ENCODE data around the gene ETS2.
A peak's percentile ranks its signal among the peaks of the same experiment; 100 is the strongest.

Gene ETS2

GRCh38 chr21:38810826-38811164 is 5.1 kb downstream of the ETS2 start:
- H3K4me3 Mint-ChIP-seq, result no peak overlapping the region
- H3K27ac Mint-ChIP-seq, result peak overlapping the region; percentile 97
- no peaks in the 10 kb centered on the region for H3K9me3 Mint-ChIP-seq
- peaks cover 58% of the 10 kb centered on the region for H3K4me1 Mint-ChIP-seq (ENCODE audit: low read depth)
- intact Hi-C loops (cut with micrococcal nuclease), result no loop called here
- H3K27me3 Mint-ChIP-seq, result no peaks in the 10 kb centered on the region
- H3K36me3 Mint-ChIP-seq (ENCODE audit: low read depth), result peaks cover 87% of the 10 kb centered on the region

DNA sequence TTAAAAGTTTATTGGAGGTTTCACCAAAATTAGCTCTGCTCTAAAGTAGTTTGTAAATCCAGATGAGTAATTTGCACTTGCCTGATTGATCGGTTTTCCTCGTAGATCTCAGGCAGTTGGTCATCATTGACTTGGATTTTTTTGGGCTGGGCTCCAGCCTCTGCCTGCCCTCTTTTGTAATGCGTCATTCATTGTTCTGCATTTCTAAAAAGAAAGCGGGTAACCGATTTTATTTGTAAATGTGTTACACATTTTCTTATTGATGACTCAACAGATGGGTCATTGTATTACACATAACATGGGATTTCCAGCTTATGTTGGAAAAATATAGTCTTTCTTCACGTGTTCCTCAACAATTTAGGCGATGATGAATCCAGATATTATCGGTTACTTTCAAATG is 5.5 kb downstream of the ETS2 start:
- intact Hi-C loops (cut with micrococcal nuclease), result no loop called here
- peaks cover 89% of the 10 kb centered on the region for H3K36me3 Mint-ChIP-seq (ENCODE audit: low read depth)
- H3K27me3 Mint-ChIP-seq, result no peaks in the 10 kb centered on the region
- no peak overlapping the region for H3K4me3 Mint-ChIP-seq
- peaks cover 59% of the 10 kb centered on the region for H3K4me1 Mint-ChIP-seq (ENCODE audit: low read depth)
- no peaks in the 10 kb centered on the region for H3K9me3 Mint-ChIP-seq
- H3K27ac Mint-ChIP-seq, result peak overlapping the region; percentile 97

DNA sequence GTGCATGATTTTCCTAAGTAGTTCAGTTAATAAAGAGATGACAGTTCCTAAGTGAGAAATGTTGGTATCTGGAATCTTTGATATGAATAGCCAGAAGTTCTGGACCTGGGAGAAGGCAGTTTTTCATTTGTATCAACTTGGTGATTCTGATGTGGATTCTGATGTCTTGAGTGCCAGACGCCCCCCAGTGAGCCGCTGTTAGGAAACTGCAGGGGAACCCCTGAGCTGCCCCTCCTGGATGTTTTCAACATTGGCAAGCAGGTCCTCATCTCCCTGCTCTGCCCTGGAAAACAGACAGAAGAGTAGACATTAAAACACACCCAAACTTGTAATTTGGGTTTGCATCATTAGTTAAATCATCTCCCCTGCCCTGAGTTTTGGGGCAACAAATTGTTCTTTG is 7.4 kb downstream of the ETS2 start:
- no peak overlapping the region for H3K4me3 Mint-ChIP-seq
- H3K36me3 Mint-ChIP-seq (ENCODE audit: low read depth), result peaks cover 92% of the 10 kb centered on the region
- peaks cover 52% of the 10 kb centered on the region for H3K4me1 Mint-ChIP-seq (ENCODE audit: low read depth)
- no peaks in the 10 kb centered on the region for H3K9me3 Mint-ChIP-seq
- no peaks in the 10 kb centered on the region for H3K27me3 Mint-ChIP-seq
- H3K27ac Mint-ChIP-seq, result no peak overlapping the region
- intact Hi-C loops (cut with micrococcal nuclease), result no loop called here

- Mint-ChIP-seq H3K4me1 (ENCODE audit: low read depth) (peaks cover 48% of the 10 kb centered on the region), H3K9me3 (no peaks in the 10 kb centered on the region), H3K27ac (no peak overlapping the region), H3K36me3 (ENCODE audit: low read depth) (peaks cover 92% of the 10 kb centered on the region), H3K4me3 (no peak overlapping the region), H3K27me3 (no peaks in the 10 kb centered on the region)
- intact Hi-C loops (cut with micrococcal nuclease), result no loop called here
Measured at GRCh38 chr21:38813547-38813946, 7.8 kb downstream of the ETS2 start.

DNA sequence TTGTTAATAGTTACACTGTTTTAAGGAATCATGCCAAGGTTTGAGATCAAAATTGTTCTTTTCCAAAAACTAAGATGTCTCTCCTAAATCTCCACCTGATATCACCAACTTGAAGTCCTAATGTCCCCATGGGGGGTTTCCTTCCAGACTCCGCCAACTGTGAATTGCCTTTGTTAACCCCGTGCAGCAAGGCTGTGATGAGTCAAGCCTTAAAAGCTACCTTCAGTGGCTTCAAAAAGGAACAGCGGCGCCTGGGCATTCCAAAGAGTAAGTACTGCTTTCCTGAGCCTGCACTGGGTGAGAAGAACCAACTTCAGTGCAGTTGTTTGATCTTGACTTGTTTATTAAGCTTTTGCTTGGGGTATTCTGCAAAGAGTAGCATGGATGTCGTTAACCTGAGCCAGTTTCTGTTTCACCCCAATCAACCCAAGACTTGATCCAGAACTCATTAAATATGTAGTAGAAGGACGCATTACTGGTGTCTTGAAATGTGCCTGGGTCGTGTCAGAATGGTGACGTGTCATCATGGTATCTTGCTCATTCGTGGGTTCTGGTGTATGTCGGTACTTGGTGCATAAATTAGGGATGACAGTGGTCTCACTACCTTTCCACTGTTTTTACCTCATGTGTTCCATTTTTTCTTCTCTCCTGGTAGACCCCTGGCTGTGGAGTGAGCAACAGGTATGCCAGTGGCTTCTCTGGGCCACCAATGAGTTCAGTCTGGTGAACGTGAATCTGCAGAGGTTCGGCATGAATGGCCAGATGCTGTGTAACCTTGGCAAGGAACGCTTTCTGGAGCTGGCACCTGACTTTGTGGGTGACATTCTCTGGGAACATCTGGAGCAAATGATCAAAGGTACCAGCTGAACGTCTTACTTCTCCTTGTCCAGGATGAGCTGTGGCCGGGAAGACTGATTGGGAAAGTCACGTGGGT is 8.7 kb downstream of the ETS2 start:
- H3K4me3 Mint-ChIP-seq, result no peak overlapping the region
- peaks cover 42% of the 10 kb centered on the region for H3K4me1 Mint-ChIP-seq (ENCODE audit: low read depth)
- H3K36me3 Mint-ChIP-seq (ENCODE audit: low read depth), result peaks cover 96% of the 10 kb centered on the region
- H3K27ac Mint-ChIP-seq, result no peak overlapping the region
- no peaks in the 10 kb centered on the region for H3K9me3 Mint-ChIP-seq
- H3K27me3 Mint-ChIP-seq, result no peaks in the 10 kb centered on the region
- intact Hi-C loops (cut with micrococcal nuclease), result no loop called here

GRCh38 chr21:38815060-38815405 is 9.3 kb downstream of the ETS2 start:
- Mint-ChIP-seq H3K27me3 (no peaks in the 10 kb centered on the region), H3K36me3 (ENCODE audit: low read depth) (peaks cover 96% of the 10 kb centered on the region), H3K27ac (no peak overlapping the region), H3K9me3 (no peaks in the 10 kb centered on the region), H3K4me3 (no peak overlapping the region), H3K4me1 (ENCODE audit: low read depth) (peaks cover 36% of the 10 kb centered on the region)
- intact Hi-C loops (cut with micrococcal nuclease), result no loop called here

GRCh38 chr21:38816400-38816977 is 10.8 kb downstream of the ETS2 start:
- peaks cover 96% of the 10 kb centered on the region for H3K36me3 Mint-ChIP-seq (ENCODE audit: low read depth)
- H3K4me3 Mint-ChIP-seq, result no peak overlapping the region
- H3K9me3 Mint-ChIP-seq, result no peaks in the 10 kb centered on the region
- intact Hi-C loops (cut with micrococcal nuclease), result no loop called here
- H3K27ac Mint-ChIP-seq, result no peak overlapping the region
- peaks cover 33% of the 10 kb centered on the region for H3K4me1 Mint-ChIP-seq (ENCODE audit: low read depth)
- peaks cover 2% of the 10 kb centered on the region for H3K27me3 Mint-ChIP-seq

- Mint-ChIP-seq H3K27me3 (peaks cover 2% of the 10 kb centered on the region), H3K9me3 (no peaks in the 10 kb centered on the region), H3K4me1 (ENCODE audit: low read depth) (peaks cover 32% of the 10 kb centered on the region), H3K36me3 (ENCODE audit: low read depth) (peaks cover 100% of the 10 kb centered on the region), H3K27ac (no peak overlapping the region), H3K4me3 (no peak overlapping the region)
- intact Hi-C loops (cut with micrococcal nuclease), result no loop called here
Measured at GRCh38 chr21:38817371-38818324, 11.9 kb downstream of the ETS2 start.

DNA sequence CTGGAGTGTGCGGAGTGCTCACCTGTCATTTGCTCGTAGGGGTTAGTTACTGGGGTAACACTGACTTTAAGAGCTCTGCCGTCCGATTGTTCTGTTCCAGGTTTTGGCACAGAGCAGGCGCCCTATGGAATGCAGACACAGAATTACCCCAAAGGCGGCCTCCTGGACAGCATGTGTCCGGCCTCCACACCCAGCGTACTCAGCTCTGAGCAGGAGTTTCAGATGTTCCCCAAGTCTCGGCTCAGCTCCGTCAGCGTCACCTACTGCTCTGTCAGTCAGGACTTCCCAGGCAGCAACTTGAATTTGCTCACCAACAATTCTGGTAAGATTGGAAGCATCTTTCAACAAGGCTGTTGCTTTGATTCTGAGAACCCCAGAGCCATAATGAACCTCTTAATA is 12.6 kb downstream of the ETS2 start:
- no peaks in the 10 kb centered on the region for H3K9me3 Mint-ChIP-seq
- peaks cover 35% of the 10 kb centered on the region for H3K4me1 Mint-ChIP-seq (ENCODE audit: low read depth)
- H3K36me3 Mint-ChIP-seq (ENCODE audit: low read depth), result peaks cover 100% of the 10 kb centered on the region
- intact Hi-C loops (cut with micrococcal nuclease), result no loop called here
- no peak overlapping the region for H3K4me3 Mint-ChIP-seq
- peaks cover 2% of the 10 kb centered on the region for H3K27me3 Mint-ChIP-seq
- H3K27ac Mint-ChIP-seq, result no peak overlapping the region

GRCh38 chr21:38819051-38819718 is 13.5 kb downstream of the ETS2 start:
- peaks cover 100% of the 10 kb centered on the region for H3K36me3 Mint-ChIP-seq (ENCODE audit: low read depth)
- H3K27ac Mint-ChIP-seq, result no peak overlapping the region
- no peaks in the 10 kb centered on the region for H3K9me3 Mint-ChIP-seq
- no peak overlapping the region for H3K4me3 Mint-ChIP-seq
- intact Hi-C loops (cut with micrococcal nuclease), result no loop called here
- H3K27me3 Mint-ChIP-seq, result peaks cover 2% of the 10 kb centered on the region
- H3K4me1 Mint-ChIP-seq (ENCODE audit: low read depth), result peaks cover 33% of the 10 kb centered on the region

- H3K36me3 Mint-ChIP-seq (ENCODE audit: low read depth), result peaks cover 99% of the 10 kb centered on the region
- intact Hi-C loops (cut with micrococcal nuclease), result no loop called here
- H3K9me3 Mint-ChIP-seq, result no peaks in the 10 kb centered on the region
- peaks cover 2% of the 10 kb centered on the region for H3K27me3 Mint-ChIP-seq
- no peak overlapping the region for H3K4me3 Mint-ChIP-seq
- H3K27ac Mint-ChIP-seq, result no peak overlapping the region
- H3K4me1 Mint-ChIP-seq (ENCODE audit: low read depth), result peaks cover 27% of the 10 kb centered on the region
Measured at GRCh38 chr21:38819719-38820159, 14.0 kb downstream of the ETS2 start.

DNA sequence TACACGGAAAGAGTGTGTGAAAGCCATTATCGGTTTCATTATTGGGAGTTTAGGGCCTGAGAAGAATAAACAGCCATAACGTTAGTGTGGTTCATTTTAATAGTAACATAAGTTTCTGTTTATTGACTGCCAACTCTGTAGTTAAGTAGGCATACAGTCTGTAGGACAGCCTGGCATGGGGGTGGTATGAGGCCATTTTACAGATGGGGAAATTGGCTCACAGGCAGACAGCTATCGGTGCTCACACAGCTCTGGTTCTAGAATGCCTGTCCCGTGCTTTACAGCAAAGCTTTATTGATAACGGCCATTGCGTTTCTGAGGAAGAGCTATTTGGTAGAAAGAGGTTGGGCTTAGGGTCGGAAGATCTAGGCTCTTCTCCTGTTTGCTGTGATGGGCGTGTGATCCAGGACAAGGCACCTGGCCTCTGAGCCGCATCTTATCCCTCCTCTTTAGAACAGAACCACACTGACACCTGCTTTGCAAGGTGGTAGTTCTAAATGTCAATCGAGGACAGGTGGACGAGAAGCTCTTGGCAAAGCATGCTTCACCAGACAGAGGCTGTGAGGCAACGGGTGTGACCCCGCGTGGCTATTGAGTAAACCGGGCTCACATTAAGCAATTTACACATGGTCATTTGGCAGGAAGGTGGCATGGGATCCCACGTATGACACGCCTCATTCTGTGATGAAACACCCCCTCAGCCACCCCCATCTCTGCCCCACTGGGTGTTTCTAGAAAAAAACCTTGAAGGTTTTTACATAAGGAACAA is 14.9 kb downstream of the ETS2 start:
- peaks cover 2% of the 10 kb centered on the region for H3K27me3 Mint-ChIP-seq
- H3K4me3 Mint-ChIP-seq, result no peak overlapping the region
- peaks cover 18% of the 10 kb centered on the region for H3K4me1 Mint-ChIP-seq (ENCODE audit: low read depth)
- H3K9me3 Mint-ChIP-seq, result no peaks in the 10 kb centered on the region
- no peak overlapping the region for H3K27ac Mint-ChIP-seq
- H3K36me3 Mint-ChIP-seq (ENCODE audit: low read depth), result peaks cover 90% of the 10 kb centered on the region
- intact Hi-C loops (cut with micrococcal nuclease), result no loop called here

DNA sequence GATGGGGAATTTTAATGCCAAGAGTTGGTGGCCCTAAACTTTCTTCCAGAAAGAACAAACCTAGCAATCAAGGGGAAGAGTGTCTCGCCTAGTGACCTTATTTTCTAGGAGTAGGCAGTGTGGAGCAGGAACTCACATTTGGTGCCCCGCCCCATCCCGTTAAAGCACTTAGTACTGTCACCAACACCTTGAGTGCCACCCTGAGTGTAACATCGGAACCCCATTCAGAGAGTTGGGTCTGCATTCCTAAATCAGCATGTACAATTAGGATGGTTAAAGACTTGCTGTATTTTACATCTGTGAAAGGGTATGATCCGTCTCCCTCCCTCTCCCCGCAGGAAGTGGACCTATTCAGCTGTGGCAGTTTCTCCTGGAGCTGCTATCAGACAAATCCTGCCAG is 15.5 kb downstream of the ETS2 start:
- H3K36me3 Mint-ChIP-seq (ENCODE audit: low read depth), result peaks cover 84% of the 10 kb centered on the region
- no peak overlapping the region for H3K27ac Mint-ChIP-seq

More for the DNA sequence above, 15.5 kb downstream of the ETS2 start:
- peaks cover 2% of the 10 kb centered on the region for H3K27me3 Mint-ChIP-seq
- intact Hi-C loops (cut with micrococcal nuclease), result no loop called here
- H3K4me3 Mint-ChIP-seq, result no peak overlapping the region
- H3K4me1 Mint-ChIP-seq (ENCODE audit: low read depth), result peaks cover 16% of the 10 kb centered on the region
- H3K9me3 Mint-ChIP-seq, result no peaks in the 10 kb centered on the region

Measured in dendritic cell treated with granulocyte-macrophage colony-stimulating factor and Interleukin-4, amounts not matched to agents 40 ng/mL and 50 ng/mL, for 4 days (primary cell).